HG03135 (cell line): Measurements from ENCODE around the gene CYB5RL.
"Not testable (repeated sequence)": the region's sequence is repeated elsewhere in the genome, so short reads cannot be mapped to it uniquely, and the experiment has no call there.

Experiments used
- ATAC-seq: cut with Tn5 transposase; IDR thresholded peaks from one replicate; pipeline ENCODE4 v1.9.1; 2021; ENCODE audit warnings: mild to moderate bottlenecking, moderate library complexity; ENCODE audit not compliant: unreplicated experiment

The CYB5RL gene

GRCh38 chr1:54227091-54227602 is 27.3 kb upstream of the CYB5RL start:
- no peak for ATAC-seq

- ATAC-seq: no peak
Observed at GRCh38 chr1:54225986-54226559, 26.2 kb upstream of the CYB5RL start.

- ATAC-seq: no peak
Observed at GRCh38 chr1:54225378-54225777, 25.5 kb upstream of the CYB5RL start.

DNA sequence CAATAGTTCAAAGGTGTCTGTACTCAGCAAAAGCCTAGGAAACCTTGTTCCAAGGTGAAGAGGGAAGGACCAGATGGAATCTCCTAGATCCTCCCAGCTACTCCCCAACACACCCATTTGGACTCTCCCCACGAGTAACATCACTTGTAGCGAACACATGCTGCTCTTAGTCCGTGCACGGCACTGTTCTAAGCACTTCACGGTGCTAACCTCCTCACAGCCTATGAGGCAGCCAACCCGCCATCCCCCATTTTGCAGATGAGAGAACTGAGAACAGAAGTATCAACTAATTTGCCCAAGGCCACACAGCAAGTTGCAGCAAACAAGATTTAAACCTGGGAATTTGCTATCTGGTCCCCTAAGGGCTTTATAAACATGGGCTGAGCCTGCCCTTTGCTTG is 24.4 kb upstream of the CYB5RL start:
- no peak for ATAC-seq

- ATAC-seq: no peak
Observed at GRCh38 chr1:54223441-54224202, 23.8 kb upstream of the CYB5RL start.

DNA sequence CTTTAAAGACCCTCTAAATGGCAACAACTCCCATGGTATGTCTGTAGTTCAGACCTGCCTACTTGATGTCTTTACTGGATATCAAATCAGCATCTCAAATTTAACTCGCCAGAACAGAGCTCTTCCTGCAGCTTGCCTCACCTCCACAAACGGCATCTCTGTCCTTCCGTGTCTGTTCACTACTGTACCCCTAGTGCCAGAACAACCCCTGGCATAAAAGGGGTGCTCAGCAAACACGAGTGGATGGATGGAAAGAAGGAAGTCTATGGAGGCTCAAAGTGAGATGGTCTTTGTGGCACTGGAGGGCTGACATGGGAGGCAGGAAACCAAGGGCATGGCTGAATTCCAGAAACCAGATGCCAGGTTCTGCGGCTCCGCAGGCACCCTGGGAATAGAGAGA is 22.9 kb upstream of the CYB5RL start:
- ATAC-seq: no peak

GRCh38 chr1:54221867-54222484 is 22.1 kb upstream of the CYB5RL start:
- ATAC-seq: no peak

- ATAC-seq: no peak
Observed at GRCh38 chr1:54221113-54221834, 21.4 kb upstream of the CYB5RL start.

DNA sequence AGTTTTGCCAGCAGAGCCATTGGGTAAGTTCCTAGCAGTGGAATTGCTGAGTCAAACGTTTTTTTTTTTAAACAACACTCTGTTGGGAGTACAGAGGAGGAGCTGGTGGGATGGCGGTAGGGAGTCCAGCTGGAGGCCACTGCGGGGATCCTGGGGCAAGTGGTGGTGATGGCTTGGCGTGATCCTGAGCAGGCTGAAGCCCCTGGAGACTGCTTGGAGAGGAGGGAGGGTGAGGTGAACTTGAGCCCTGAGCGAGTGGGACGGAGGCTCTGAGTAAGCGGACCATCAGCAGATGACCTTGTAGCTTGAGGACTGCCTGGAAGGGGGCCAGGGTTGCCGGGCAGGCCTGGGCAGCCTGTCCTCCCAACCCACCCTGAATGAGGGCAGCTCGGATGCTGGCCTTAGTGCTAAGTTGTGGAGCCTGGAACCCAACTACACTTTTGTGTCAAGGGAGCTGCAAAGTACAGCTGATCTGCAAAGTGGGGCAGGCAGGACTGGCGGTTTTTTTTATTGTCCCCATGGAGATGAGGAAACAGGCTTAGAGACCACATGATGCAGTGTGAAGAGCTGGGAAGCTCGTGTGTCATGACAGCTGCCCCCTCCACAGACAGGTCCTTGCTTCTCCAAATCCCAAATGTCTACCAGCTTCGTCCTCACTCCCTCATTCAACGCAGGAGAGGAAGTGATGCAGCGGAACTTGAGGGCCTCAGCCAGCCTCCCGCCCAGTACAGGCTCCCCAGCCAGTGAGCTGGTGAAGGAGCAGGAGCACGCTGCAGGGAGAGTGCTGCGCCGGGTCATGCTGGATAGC is 20.4 kb upstream of the CYB5RL start:
- ATAC-seq: no peak

DNA sequence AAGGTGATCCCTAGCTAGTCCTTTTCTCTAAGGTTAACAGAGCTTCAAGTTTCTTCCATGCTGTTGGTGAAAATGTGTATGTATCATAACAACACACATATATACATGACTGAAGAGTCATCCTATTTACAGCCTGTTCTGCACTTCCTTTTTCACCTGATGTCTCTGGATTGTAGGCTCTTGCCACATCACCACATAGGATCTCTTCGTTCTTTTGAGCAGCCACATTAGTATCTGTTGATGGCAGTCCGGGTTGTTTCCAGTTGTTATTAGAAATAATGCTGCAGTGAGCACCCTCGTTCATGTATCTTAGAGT is 19.8 kb upstream of the CYB5RL start:
- ATAC-seq: no peak

DNA sequence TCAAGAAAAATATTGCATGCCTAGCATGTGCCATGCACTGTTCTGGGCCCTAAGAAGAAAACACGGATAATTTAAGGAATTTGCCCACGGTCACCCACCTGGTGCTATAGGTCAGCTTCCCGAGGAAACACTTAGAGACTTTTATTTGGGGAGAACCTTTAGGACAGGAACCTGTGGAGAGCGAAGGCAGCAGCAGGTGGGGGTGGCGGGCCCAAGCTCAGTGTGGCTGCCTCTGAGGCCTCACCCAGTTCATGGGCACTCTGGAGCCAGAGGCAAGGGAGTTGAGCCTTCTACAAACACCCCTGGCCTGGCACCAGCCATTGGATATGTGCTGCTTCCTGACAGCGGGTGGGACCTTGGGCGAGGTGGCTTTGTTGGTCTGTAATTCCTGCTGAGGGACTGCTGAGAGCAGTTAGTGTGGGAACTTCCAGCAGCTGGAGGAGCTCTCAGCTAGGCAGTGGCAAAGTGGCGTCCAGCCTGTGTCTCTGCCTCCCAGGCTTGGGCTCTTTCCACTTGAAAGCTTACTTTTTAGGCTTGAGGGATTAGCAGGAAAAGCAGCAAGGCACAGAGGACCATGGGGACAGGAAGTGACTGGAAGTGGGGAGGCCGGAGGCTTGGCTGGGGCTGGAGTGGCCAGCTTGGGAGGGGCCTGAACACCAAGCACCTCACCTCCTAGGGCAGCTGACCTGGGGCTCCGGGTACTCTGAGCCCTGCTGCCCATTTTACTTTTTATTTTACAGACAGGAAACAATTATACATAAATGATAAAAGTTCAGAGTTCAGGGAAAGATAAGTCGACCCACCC is 19.3 kb upstream of the CYB5RL start:
- ATAC-seq: no peak

DNA sequence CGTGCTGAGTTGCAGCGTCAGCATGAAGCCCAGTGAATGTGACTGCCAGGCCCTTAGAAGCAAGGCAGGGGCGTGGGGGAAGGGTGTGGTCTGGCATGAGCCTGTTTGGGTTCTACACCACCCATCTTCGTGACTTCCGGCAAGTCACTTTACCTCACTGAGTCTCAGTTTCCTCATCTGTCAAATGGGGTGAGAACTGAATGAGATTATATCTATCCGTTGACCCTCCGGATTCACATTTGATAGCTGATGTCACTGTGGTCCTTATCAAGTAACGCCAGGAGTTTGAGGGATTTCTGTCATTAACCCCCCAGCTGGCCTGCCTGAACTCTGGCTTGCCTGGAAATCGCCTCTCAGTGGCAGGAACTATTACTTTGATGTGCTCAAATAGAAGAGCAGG is 15.7 kb upstream of the CYB5RL start:
- no peak for ATAC-seq

DNA sequence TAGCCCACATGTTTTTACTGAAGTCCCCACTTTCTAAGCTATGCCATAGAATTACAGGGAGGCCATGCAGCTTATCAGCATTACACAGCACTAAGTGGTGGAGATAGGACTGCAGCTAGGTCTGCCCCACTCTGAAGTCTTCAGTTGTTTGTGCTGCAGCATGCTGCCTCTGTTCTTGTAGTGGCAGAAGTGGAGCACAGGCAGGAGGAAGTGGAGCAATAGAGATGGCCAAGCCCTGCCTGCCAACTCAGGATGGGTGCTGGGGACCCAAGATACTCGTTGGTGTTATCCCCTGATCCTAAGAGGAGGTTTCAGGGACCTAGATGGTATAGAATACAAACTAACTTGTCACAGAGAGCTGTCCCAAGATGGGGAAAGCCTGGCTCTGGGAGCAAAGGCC is 13.0 kb upstream of the CYB5RL start:
- ATAC-seq: no peak

- not testable (repeated sequence) for ATAC-seq
Observed at GRCh38 chr1:54207896-54208295, 8.1 kb upstream of the CYB5RL start.

DNA sequence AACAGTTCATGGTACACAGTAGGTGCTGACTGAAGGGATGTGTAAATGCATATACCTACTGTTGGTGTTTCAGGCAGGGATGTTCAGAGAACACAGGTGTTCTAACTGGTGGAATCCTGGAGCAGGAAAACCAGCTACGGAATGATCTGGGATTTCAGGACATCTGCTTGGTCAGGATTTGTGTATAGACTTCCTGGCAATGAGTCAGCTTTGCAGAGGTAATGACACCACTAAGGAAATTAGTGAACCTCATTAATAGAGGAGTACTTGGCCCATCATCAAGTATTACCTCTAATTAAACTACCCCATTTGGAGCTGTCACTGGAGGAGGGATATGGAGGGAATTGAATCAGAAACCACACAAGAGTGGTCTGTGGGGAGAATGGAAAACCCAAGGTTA is 7.5 kb upstream of the CYB5RL start:
- ATAC-seq: no peak

DNA sequence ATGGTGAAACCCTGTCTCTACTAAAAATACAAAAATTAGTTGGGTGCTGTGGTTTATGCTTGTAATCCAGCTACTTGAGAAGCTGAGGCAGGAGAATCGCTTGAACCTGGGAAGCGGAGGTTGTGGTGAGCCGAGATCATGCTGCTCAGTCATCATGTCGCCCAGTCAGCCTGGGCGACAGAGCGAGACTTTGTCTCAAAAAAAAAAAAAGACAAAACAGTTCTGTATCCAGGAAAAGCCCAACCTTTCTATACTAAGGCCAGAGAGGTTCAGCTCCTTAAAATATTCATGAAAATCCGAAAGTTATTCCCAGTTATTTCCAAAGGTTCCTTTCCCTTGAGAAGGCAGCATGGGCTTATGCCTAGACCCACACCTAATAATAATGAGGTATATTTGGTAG is 4.4 kb upstream of the CYB5RL start:
- no peak for ATAC-seq

DNA sequence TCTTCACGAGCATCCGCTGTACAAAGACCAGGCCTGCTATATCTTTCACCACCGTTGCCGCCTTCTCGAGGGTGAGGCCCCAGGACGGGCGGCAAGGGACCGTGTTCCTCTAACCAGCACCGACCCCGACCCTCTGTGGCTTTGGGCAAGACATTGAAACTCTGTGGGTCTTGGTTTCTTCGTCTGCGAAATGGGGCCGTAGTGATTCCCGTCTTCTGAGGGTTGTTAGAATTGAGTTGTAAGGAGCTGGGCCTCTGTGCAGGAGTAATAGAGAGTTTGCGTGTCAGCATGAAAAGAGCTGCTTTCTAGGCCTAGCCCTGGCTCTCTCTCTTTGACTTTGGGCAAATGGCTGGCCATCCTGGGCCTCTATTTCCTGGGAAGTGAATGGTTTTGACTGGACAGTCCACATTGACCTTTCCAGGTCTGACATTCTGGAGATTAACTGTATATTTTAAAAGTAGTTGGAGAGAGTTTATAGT is 728 bp upstream of the CYB5RL start:
- peak; percentile 17 for ATAC-seq

DNA sequence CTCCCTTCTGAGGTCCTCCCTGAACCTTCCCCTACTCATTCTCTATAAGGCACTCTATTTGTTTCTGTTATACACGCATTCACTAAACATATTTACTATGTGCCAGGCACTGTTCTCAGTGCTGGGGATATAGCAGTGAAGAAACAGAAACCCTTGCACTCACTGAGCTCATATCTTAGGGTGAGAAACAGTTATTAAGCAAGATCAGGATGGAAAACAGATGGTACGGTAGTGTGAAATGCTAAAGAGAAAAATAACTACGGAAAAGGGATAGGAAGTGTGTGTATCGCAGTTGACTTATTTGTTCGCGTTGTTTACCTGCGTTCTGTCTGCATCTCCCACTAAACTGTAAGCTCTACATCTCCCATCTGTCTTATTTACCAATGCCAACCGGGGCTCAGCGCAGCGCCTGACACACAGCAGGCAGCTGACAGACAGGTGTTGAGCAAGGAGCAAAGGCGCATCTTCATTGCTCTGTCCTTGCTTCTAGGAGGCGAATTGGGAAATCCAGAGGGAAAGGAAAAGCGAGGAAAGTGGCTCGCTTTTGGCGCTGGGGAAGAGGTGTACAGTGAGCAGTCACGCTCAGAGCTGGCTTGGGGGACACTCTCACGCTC is 572 bp downstream of the CYB5RL start:
- no peak for ATAC-seq

- no peak for ATAC-seq
Observed at GRCh38 chr1:54193453-54193852, 6.4 kb downstream of the CYB5RL start.
